HG02943 (cell line): ENCODE results near the gene RPL41.
"Not testable (repeated sequence)": the region's sequence is repeated elsewhere in the genome, so short reads cannot be mapped to it uniquely, and the experiment has no call there.

Experiments used
- ATAC-seq: cut with Tn5 transposase; IDR thresholded peaks from one replicate; pipeline ENCODE4 v1.9.1; 2021; ENCODE audit warnings: mild to moderate bottlenecking, low read depth, moderate library complexity; ENCODE audit not compliant: unreplicated experiment

RPL41 gene

GRCh38 chr12:56152756-56153677 is 36.6 kb downstream of the RPL41 start:
- no peak for ATAC-seq

- no peak for ATAC-seq
Measured at GRCh38 chr12:56153678-56154065, 37.2 kb downstream of the RPL41 start.

- ATAC-seq = no peak
Measured at GRCh38 chr12:56154246-56154771, 37.9 kb downstream of the RPL41 start.

- no peak for ATAC-seq
Measured at GRCh38 chr12:56154818-56155217, 38.4 kb downstream of the RPL41 start.

DNA sequence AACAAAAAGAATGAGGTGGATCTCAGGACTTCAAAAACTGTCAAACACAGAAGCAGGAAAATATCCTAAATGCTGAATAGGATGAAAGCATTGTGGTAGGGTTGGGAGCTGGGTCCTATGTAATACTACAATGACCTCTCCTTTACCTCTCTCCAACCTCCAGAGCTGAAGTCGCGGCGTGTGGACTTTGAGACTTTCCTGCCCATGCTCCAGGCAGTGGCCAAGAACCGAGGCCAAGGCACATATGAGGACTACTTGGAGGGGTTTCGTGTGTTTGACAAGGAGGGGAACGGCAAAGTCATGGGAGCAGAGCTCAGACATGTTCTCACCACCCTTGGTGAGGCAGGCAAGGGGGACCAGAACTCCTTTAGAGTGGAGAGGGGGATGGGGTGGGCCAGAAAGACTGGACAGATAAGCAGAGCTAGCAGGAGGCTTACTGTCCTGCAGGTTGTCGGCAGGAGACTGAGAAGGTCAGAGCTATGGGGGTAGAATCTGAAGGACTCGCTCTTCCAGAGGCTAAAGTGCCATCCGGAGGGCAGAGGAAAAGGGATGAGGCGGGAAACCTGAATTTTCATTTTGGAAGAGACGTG is 38.9 kb downstream of the RPL41 start:
- ATAC-seq = no peak

DNA sequence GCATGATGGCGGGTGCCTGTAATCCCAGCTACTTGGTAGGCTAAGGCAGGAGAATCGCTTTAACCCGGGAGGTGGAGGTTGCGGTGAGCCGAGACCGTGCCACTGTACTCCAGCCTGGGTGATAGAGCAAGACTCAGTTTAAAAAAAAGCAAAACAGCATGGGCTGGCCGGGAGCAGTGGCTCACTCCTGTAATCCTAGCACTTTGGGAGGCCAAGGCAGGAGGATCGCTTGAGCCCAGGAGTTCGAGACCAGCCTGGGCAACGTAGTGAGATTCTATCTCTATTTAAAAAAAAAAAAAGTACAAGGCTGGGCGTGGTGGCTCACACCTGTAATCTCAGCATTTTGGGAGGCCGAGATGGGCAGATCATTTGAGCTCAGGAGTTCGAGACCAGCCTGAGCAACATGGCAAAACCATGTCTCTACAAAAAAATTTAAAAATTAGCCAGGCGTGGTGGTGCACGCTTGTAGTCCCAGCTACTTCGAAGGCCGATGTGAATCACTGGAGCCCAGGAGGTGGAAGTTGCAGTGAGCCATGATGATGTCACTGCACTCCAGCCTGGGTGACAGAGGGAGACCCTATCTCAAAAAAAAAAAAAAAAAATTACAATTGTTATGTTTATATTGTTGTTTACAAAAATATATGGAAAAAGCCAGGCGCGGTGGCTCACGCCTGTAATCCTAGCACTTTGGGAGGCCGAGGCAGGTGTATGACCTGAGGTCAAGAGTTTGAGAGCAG is 40.2 kb downstream of the RPL41 start:
- not testable (repeated sequence) for ATAC-seq

GRCh38 chr12:56157201-56158028 is 41.0 kb downstream of the RPL41 start:
- peak; percentile 28 for ATAC-seq

DNA sequence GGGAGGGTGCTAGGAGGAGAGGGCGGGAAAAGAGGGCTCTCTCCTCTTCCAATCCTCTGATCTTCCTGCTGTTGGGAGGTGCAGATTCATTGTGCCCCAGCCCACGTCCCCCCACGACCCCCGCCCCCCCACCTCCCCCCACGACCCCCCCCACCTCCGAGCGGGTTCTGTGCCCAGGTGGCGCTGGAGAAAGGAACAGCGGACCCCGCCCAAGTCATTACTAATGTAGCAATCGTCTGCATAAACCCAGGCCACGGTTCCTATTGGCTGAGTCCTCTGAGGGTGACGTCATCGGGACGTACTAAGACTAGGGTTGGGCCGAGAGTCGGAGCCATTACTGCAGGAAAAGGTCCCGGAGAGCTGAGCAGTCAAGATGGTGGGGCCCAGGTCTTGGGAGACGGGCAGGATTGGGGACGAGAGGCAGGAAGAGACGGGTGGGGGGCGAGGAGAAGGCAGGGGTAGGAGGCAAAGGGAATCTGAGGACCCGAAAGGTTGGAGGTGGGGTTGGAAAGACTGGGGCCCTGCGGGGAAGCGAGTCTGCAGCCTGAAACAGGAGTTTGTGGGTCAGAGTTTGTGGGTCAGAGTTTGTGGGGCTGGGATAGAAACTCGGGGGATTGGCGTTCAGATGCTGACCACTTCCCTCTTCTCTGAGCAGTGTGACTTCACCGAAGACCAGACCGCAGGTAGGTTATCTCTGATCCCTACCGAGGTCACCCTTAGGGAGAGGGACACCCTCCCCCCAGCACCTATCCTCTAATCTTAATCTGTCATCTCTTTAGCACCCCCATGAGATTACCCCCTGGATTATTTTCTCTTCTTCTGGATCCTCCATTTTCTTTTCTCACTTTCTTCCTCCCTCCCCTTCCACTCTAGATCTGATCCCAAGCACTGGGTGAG is 41.8 kb downstream of the RPL41 start, which contains the start of gene MYL6:
TSS of gene MYL6 (plus strand) at position 331 of the 897 bp plus-strand sequence. CDS start at position 374, 43 bp downstream.
- peak; percentile 75 for ATAC-seq

DNA sequence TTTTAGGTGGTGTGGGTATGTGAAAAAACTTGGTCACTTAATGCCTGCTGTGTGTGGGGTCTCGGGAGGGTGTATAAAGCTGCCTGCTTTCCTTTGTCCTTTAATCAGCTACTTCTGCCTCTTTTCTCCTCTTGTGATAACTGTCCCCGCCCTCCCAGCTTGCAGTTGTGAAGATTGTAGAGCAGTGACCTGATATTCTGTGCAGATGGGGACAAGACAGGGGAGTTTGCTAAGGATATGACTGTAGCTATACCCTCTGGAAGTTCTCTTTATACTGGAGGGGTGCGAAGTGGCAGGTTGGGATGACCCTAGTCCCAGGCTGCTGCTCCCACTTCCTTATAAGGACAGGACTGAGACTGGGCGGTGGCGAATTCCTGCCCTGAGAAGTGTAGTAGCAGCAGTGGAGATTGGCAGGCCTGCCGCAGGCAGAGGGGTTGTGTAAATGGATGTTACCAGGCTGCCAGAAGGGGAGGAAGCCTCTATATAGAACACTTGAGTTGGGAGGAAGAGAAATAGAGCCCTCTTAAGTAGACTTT is 42.6 kb downstream of the RPL41 start:
- no peak for ATAC-seq

DNA sequence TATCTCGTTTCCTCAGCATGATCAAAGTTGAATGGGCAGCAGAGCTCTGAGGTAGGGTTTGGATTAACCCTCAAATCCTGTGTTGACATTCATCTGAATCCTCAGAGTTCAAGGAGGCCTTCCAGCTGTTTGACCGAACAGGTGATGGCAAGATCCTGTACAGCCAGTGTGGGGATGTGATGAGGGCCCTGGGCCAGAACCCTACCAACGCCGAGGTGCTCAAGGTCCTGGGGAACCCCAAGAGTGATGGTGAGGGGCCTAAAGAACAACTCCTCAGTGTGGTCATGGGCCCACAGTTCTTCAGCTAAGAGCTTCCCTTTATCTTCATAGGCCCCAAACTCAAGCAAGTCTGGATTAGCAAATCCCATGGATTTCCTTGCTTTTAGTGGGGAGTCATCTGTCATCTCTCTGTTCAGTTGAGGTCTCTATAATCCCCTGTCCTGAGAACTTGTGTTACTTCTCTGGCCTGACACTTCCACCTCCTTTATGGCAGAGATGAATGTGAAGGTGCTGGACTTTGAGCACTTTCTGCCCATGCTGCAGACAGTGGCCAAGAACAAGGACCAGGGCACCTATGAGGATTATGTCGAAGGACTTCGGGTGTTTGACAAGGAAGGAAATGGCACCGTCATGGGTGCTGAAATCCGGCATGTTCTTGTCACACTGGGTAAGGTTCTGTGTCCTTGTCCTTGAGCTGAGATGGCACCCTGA is 43.2 kb downstream of the RPL41 start:
- ATAC-seq = no peak

- ATAC-seq = no peak
Measured at GRCh38 chr12:56160193-56160763, 43.8 kb downstream of the RPL41 start.

DNA sequence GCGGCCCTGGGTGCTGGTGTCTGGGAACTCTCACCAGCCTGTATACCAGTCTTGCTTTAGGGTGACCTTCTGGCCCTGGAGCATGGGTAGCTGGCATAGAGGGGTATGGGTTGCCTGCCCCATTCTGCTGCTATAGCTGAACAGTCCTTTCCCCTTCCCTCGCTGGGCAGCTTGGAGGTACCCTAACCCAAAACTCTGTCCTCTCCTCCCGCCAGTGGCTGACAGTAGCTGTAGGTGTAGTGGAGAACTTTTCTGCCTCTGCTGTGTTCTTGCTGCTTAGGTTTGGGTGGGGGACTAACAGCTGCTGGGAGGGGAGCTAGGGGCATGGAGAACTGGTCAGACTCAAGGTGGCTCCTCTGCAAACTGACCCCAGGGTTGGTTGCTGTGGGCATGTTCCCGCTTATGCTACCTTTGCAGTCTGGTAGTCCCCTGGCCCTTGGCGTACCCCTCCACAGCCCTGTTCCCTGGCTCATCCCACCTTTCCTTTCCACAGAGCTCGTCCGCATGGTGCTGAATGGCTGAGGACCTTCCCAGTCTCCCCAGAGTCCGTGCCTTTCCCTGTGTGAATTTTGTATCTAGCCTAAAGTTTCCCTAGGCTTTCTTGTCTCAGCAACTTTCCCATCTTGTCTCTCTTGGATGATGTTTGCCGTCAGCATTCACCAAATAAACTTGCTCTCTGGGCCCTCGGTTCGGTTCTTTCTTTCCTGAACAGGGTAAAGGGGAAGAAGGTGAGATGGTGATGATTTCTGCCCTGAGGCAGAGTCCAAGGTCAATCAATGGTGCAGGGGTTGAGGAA is 44.7 kb downstream of the RPL41 start:
- no peak for ATAC-seq

DNA sequence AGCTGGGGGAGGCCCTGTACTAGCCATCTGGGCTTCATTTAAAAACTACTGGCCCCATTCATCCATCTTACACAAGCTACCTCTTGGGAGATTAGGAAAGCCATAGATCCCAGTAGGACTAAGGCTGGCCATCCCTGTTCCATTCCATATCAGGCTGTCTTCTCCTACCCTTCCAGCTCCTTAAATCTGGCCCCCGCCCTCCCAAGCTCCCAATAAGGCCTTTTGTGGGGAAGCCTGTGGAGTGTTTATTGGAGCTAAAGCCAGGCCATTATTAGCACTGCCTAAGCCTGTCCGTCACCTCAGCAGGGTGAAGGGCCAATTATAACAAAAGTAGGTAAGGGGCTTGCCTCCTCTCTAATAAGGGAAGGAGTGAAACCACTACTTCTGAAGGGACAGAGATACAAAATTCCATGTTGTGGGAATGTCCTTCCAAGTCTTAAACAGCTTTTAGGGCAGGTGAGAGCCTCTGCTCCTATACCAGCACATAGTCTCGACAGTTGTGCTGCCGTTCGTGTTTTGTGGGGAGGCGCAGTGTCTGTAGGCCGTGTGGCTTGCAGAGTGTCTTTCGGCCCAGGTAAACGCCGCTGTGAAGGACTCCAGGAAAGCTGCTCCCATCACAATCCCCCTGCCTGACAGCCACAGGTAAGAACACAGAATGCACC is 45.4 kb downstream of the RPL41 start:
- ATAC-seq = no peak

DNA sequence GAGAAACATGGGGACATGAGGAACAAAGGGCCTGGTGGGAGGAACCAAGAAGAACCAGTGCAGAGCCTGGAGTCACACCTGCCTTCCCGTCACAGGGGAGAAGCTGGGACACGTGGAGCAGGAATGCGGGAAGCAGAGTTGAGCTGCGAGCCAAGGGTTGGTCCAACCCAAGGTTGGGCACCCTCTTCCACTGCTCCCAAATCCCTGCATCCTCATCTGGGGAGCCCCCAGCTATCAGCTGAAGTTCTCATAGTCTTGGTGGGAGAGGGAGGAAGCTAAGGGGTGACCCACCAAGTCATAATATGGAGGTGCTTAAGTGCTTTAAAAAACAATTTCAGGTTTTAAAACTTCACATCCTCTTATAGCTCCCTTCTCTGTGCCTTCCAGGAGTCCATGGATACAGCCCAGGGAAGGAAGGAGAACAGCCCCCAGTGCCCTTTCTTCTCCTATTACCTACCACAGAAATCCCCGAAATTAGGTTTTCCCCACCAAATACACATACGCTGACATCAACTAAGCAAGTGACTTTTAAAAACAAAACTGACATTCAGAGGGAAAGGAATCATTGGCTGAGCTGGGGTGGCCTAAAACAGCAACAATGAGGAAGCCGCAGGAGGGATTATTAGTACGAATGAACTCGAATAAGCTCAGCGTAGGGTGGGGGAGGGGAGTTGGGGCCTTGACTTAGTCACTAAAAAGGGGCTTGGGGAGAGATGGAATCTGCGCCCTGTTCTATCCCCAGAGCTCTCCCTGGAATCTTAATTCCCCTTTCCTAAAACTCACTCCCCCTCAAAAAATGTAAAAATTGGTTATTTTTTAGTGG is 46.2 kb downstream of the RPL41 start:
- ATAC-seq = no peak

DNA sequence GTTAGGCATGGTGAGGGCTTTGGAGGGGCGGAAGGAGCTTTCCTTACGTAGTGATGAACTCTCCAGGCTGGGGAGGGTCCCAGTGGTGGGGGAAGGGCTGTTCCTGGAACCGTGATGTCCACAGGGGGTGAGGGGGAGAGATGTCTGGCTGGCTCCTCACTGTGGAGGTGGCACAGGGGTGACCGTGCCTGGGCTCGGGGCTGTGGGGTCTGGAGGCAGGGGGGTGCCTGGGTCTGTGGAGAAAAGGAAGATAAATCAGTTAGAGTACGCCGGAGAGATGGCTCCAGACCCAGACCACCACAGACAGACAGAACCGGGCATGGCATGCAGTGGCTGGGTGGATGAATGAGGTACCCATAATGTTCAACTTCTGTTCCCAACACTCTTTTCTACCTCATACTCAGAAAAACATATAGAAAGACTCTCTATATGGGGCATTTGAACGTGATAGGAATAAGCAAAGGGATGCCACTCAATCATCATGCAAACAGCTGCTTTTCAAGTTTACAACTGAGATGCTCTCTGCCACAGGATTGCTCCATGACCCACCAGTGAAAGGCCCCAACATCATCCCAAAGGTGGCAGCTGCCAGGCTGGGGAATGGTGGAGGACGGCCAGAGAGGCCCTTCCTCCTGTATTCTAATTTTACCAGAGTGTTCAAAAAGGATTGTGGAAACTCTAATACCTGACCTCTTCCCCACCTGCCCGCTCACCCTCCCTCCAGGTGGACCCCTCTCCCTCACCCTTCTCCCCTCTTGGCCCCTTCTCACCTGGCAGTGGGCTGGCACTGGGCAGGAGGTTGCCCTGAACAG is 47.3 kb downstream of the RPL41 start:
- no peak for ATAC-seq
